ENCODE measurements around the gene IL6R. TPM values are rescaled to one million over a fixed set of nuclear protein-coding genes. Genes with fewer than 3 reads are reported as not detected.
"Not testable (repeated sequence)": the region's sequence is repeated elsewhere in the genome, so short reads cannot be mapped to it uniquely, and the experiment has no call there.

IL6R gene
- 10 to 100 TPM; 44.7 to 59.4 (median 55.5) TPM for total RNA-seq

DNA sequence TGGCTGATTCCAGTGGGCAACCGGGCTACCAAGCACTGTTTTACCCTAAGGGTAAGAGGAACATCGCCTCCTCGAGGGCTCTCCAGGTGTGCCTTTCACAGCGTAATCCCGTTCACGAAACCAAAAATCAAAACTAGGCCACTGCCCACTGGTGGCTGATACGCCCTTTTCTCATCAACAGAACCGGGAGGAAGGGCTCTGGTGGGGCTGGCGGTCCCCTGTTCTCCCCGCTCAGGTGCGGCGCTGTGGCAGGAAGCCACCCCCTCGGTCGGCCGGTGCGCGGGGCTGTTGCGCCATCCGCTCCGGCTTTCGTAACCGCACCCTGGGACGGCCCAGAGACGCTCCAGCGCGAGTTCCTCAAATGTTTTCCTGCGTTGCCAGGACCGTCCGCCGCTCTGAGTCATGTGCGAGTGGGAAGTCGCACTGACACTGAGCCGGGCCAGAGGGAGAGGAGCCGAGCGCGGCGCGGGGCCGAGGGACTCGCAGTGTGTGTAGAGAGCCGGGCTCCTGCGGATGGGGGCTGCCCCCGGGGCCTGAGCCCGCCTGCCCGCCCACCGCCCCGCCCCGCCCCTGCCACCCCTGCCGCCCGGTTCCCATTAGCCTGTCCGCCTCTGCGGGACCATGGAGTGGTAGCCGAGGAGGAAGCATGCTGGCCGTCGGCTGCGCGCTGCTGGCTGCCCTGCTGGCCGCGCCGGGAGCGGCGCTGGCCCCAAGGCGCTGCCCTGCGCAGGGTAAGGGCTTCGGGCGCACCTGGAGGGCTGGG, at the start of gene IL6R:
Gene IL6R, plus strand, starts transcription at position 360 of the 763 bp plus-strand sequence. Its CDS starts 287 bp downstream, at position 647.
- H3K4me3 ChIP-seq: peak within 1 kb of the TSS; percentile 90 to 93
- no peaks in the 10 kb centered on the region for H3K36me3 ChIP-seq
- no peak for TF ChIP-seq EP300 (IDR thresholded peaks at IDR 0.05)
- TF ChIP-seq CTCF (IDR thresholded peaks at IDR 0.05): peak; percentile 3 to 81 (median 68)
- TF ChIP-seq POLR2A (IDR thresholded peaks at IDR 0.05): peak; percentile 82 to 95
- peak; percentile 100 for TF ChIP-seq POLR2AphosphoS5 (IDR thresholded peaks at IDR 0.05)
- no peaks in the 10 kb centered on the region for H3K27me3 ChIP-seq
- H3K27ac ChIP-seq: peak within 1 kb of the TSS; percentile 95 to 100 (median 98)
- ATAC-seq: peak; percentile 94
- H3K4me1 ChIP-seq: peaks cover 0 to 50% (median 29%) of the 10 kb centered on the region in 3 donors
- 0% methylated on average over 3 of the region's 66 CpGs for WGBS, 2 donors (ENCODE audit: low coverage in 1 of 2)
- no peaks in the 10 kb centered on the region for H3K9me3 ChIP-seq

DNA sequence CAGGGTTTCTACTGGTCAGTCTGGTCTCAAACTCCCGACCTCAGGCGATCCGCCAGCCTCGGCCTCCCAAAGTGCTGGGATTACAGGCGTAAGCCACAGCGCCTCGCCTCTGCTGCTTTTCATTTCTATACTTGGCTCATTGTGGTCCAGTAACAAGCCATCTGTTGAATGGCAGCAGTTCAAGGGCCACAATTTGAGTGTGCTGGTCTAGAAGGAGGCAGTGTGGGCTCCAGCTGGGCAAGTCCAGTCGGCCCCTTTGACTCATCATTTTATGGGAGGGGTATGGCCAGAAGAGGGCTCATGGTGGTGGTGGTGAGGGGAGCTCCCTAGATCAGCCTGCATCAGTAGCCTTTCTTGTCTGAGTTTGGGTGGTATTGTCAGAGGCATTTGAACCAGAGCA, 46.6 kb upstream of the IL6R start:
- Histone ChIP-seq H3K36me3 (no peaks in the 10 kb centered on the region), H3K27ac (no peak overlapping the region), H3K9me3 (no peaks in the 10 kb centered on the region), H3K27me3 (no peaks in the 10 kb centered on the region), H3K4me3 (no peak overlapping the region), H3K4me1 (peaks cover 0 to 8% (median 2%) of the 10 kb centered on the region in 3 donors)
- TF ChIP-seq CTCF (IDR thresholded peaks at IDR 0.05): no peak
- TF ChIP-seq POLR2A (IDR thresholded peaks at IDR 0.05): no peak
- TF ChIP-seq EP300 (IDR thresholded peaks at IDR 0.05): no peak
- TF ChIP-seq POLR2AphosphoS5 (IDR thresholded peaks at IDR 0.05): no peak
- no CpG with 5 or more reads among the region's 8 CpGs for WGBS, 2 donors (ENCODE audit: low coverage in 1 of 2)
- ATAC-seq: no peak

DNA sequence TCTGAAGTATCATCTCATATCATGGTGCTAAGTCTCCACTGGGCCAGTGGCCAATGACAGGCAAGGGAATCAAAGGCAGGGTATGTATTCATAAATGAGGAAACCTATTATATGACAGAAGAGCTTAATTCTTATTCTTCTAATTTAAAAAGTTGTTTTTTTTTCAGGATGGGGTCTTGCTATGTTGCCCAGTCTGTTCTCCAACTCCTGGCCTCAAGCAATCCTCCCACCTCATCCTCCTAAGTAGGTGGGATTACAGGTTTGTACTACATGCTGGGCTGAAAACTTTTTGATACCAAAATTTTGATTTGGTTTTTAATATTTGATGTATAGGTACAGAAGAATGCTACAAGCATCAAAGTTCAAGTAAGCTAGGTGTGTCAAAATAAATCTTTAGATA, 44.9 kb upstream of the IL6R start:
- ATAC-seq: no peak
- no peaks in the 10 kb centered on the region for H3K27me3 ChIP-seq
- TF ChIP-seq POLR2AphosphoS5 (IDR thresholded peaks at IDR 0.05) (no peak), CTCF (IDR thresholded peaks at IDR 0.05) (no peak), POLR2A (IDR thresholded peaks at IDR 0.05) (no peak), EP300 (IDR thresholded peaks at IDR 0.05) (no peak)
- H3K9me3 ChIP-seq: no peaks in the 10 kb centered on the region
- no peaks in the 10 kb centered on the region for H3K36me3 ChIP-seq
- no peak overlapping the region for H3K4me3 ChIP-seq
- H3K4me1 ChIP-seq: no peaks in the 10 kb centered on the region
- no peak overlapping the region for H3K27ac ChIP-seq

DNA sequence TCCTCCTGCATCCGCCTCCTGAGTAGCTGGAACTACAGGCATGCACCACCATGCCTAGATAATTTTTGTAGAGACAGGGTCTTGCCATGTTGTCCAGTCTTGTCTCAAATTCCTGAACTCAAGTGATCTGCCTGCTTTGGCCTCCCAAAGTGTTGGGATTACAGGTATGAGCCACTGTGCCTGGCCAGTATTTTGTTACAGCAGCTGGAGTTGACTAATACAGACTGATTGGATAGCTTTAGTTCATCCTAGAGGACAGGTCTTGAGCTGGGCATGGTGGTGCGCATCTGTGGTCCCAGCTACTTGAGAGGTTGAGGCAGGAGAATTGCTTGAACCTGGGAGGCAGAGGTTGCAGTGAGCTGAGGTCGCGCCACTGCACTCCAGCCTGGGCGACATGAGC, 44.3 kb upstream of the IL6R start:
- not testable (repeated sequence) for H3K36me3 ChIP-seq, H3K4me3 ChIP-seq, H3K4me1 ChIP-seq, H3K27me3 ChIP-seq, H3K27ac ChIP-seq, H3K9me3 ChIP-seq, ATAC-seq
- 85% methylated on average over 5 of the region's 5 CpGs; no CpG with 5 or more reads in 1 of the 2 donors for WGBS, 2 donors (ENCODE audit: low coverage in 1 of 2)

DNA sequence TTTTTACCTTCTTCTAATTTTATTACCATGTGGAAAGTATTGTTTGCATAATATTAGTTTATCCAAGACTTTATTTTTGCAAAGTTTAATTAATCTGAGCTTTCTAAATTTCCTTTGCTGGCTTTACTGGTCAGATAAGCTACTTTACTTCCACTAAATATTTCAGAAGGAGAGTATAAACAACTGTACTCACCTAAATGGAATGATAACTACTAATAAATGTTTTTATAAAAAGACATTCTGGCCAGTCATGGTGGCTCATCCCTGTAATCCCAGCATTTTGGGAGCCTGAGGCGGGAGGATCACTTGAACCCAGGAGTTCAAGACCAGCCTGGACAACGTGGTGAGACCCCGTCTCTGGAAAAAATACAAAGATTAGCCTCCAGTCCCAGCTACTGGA, 43.8 kb upstream of the IL6R start:
- 67% methylated on average over 3 of the region's 3 CpGs; no CpG with 5 or more reads in 1 of the 2 donors for WGBS, 2 donors (ENCODE audit: low coverage in 1 of 2)
- TF ChIP-seq CTCF (IDR thresholded peaks at IDR 0.05): no peak
- no peak for TF ChIP-seq POLR2A (IDR thresholded peaks at IDR 0.05)
- TF ChIP-seq POLR2AphosphoS5 (IDR thresholded peaks at IDR 0.05): no peak
- no peak for TF ChIP-seq EP300 (IDR thresholded peaks at IDR 0.05)
- H3K27ac ChIP-seq: no peak overlapping the region
- H3K27me3 ChIP-seq: no peaks in the 10 kb centered on the region
- ATAC-seq: no peak
- H3K9me3 ChIP-seq: no peaks in the 10 kb centered on the region
- H3K4me1 ChIP-seq: no peaks in the 10 kb centered on the region
- no peaks in the 10 kb centered on the region for H3K36me3 ChIP-seq
- no peak overlapping the region for H3K4me3 ChIP-seq
